ENCODE results near the gene DCDC2. TPM values are rescaled to one million over a fixed set of nuclear protein-coding genes. Genes with fewer than 3 reads are reported as not detected.
"Not testable (repeated sequence)": the region's sequence is repeated elsewhere in the genome, so short reads cannot be mapped to it uniquely, and the experiment has no call there.

The DCDC2 gene
- polyA plus RNA-seq, 3 donors = 96.5 to 145 (median 119) TPM

- not testable (repeated sequence) for DNase-seq (ENCODE audit: extremely low read depth in 1 of 11, low read depth in 9 of 11, low spot score in 4 of 11)
Observed at GRCh38 chr6:24142733-24143132, 215.1 kb downstream of the DCDC2 start.

- no peak for DNase-seq (ENCODE audit: extremely low read depth in 1 of 11, low read depth in 9 of 11, low spot score in 4 of 11)
Observed at GRCh38 chr6:24140591-24140990, 217.3 kb downstream of the DCDC2 start.

- no peak for DNase-seq (ENCODE audit: extremely low read depth in 1 of 11, low read depth in 9 of 11, low spot score in 4 of 11)
Observed at GRCh38 chr6:24139639-24140038, 218.2 kb downstream of the DCDC2 start.

- DNase-seq (ENCODE audit: extremely low read depth in 1 of 11, low read depth in 9 of 11, low spot score in 4 of 11) = no peak
Observed at GRCh38 chr6:24139080-24139479, 218.8 kb downstream of the DCDC2 start.

- no peak for DNase-seq (ENCODE audit: extremely low read depth in 1 of 11, low read depth in 9 of 11, low spot score in 4 of 11)
Observed at GRCh38 chr6:24131751-24132150, 226.1 kb downstream of the DCDC2 start.

- DNase-seq (ENCODE audit: extremely low read depth in 1 of 11, low read depth in 9 of 11, low spot score in 4 of 11) = no peak
Observed at GRCh38 chr6:24127316-24127715, 230.5 kb downstream of the DCDC2 start.

- peak; percentile 71 to 88 (median 83) for DNase-seq (ENCODE audit: extremely low read depth in 1 of 11, low read depth in 9 of 11, low spot score in 4 of 11)
Observed at GRCh38 chr6:24126586-24127192, 231.2 kb downstream of the DCDC2 start.

GRCh38 chr6:24125980-24126379, 231.9 kb downstream of the DCDC2 start, which contains the start of gene NRSN1:
Gene NRSN1 (plus strand): TSS chr6:24126215. CDS start chr6:24134328, 8,113 bp downstream.
- peak in 6 of 11 donors; percentile 16 to 32 (median 22) for DNase-seq (ENCODE audit: extremely low read depth in 1 of 11, low read depth in 9 of 11, low spot score in 4 of 11)

- DNase-seq (ENCODE audit: extremely low read depth in 1 of 11, low read depth in 9 of 11, low spot score in 4 of 11) = no peak
Observed at GRCh38 chr6:24122139-24122538, 235.7 kb downstream of the DCDC2 start.

Other genes starting within 250 kb of the DCDC2 start
- 1 to 10 TPM in 1 of 3 donors, under 1 TPM in 2; 0.34 to 1.5 (median 0.78) TPM for gene NRSN1, start 231.8 kb downstream of the DCDC2 start, polyA plus RNA-seq (ENCODE audit: insufficient read length in 3 of 3)
- gene MRS2, start 44.9 kb upstream of the DCDC2 start, polyA plus RNA-seq (ENCODE audit: insufficient read length in 3 of 3) = 10 to 100 TPM; 42.4 to 45.7 (median 43.7) TPM
- gene GPLD1, start 131.5 kb upstream of the DCDC2 start, polyA plus RNA-seq (ENCODE audit: insufficient read length in 3 of 3) = 1 to 10 TPM; 3.0 to 4.0 (median 3.7) TPM
- 10 to 100 TPM; 27.5 to 32.7 (median 30.6) TPM for gene ALDH5A1, start 136.9 kb upstream of the DCDC2 start, polyA plus RNA-seq (ENCODE audit: insufficient read length in 3 of 3)